Caki2 (cell line): ENCODE measurements around the gene BTAF1. TPM values are rescaled to one million over a fixed set of nuclear protein-coding genes. Genes with fewer than 3 reads are reported as not detected.

Experiments
- DNase-seq: peaks from one replicate; pipeline ENCODE4 v3.0.0-alpha.2; 2015; ENCODE audit warnings: low read depth
- in situ Hi-C: cut with HindIII; loops from 2 replicates; pipeline ENCODE4 v1.10.0; 2016; ENCODE audit warnings: low sequenced_read_pairs, low pct_unique_long_range_greater_than_20kb, mixed read lengths
- total RNA-seq: library from RNA; depleted of rRNA; stranded (reverse); fragments of >200 nt; shearing (Covaris generic); gene quantifications from 2 replicates; pipeline ENCODE4 v1.2.3, GENCODE V29; 2014; ENCODE audit warnings: low replicate concordance

Gene BTAF1
- total RNA-seq, 1 experiment from 2014 or later, result 4.4 TPM

- in situ Hi-C loops, result no loop called here
Observed at GRCh38 chr10:91955114-91955513, 31.5 kb downstream of the BTAF1 start.

GRCh38 chr10:91957091-91957490, 33.5 kb downstream of the BTAF1 start:
- in situ Hi-C loops, result no loop called here
- DNase-seq, result no peak

More at GRCh38 chr10:91955114-91955513, 31.5 kb downstream of the BTAF1 start:
- DNase-seq, result no peak

- DNase-seq, result no peak
- in situ Hi-C loops, result no loop called here
Observed at GRCh38 chr10:91969297-91969696, 45.7 kb downstream of the BTAF1 start.

- in situ Hi-C loops, result no loop called here
- DNase-seq, result no peak
Observed at GRCh38 chr10:91974960-91975359, 51.4 kb downstream of the BTAF1 start.

- in situ Hi-C loops, result no loop called here
- no peak for DNase-seq
Observed at GRCh38 chr10:91975438-91975837, 51.9 kb downstream of the BTAF1 start.

GRCh38 chr10:91976317-91977051, 52.9 kb downstream of the BTAF1 start:
- in situ Hi-C loops, result no loop called here
- DNase-seq, result no peak

- DNase-seq, result no peak
- in situ Hi-C loops, result no loop called here
Observed at GRCh38 chr10:91977491-91977890, 53.9 kb downstream of the BTAF1 start.

- in situ Hi-C loops, result no loop called here
- no peak for DNase-seq
Observed at GRCh38 chr10:91978585-91978984, 55.0 kb downstream of the BTAF1 start.

GRCh38 chr10:91980319-91980718, 56.7 kb downstream of the BTAF1 start:
- in situ Hi-C loops, result no loop called here
- DNase-seq, result no peak

GRCh38 chr10:91983416-91983815, 59.8 kb downstream of the BTAF1 start:
- in situ Hi-C loops, result no loop called here
- no peak for DNase-seq

GRCh38 chr10:91987397-91988037, 63.9 kb downstream of the BTAF1 start:
- in situ Hi-C loops, result no loop called here
- DNase-seq, result no peak

- no peak for DNase-seq
- in situ Hi-C loops, result no loop called here
Observed at GRCh38 chr10:91992031-91992430, 68.5 kb downstream of the BTAF1 start.

- in situ Hi-C loops, result no loop called here
- no peak for DNase-seq
Observed at GRCh38 chr10:91996266-91996665, 72.7 kb downstream of the BTAF1 start.

GRCh38 chr10:92001581-92001980, 78.0 kb downstream of the BTAF1 start:
- no peak for DNase-seq
- in situ Hi-C loops, result no loop called here

GRCh38 chr10:92001995-92002394, 78.4 kb downstream of the BTAF1 start:
- in situ Hi-C loops, result no loop called here
- no peak for DNase-seq

GRCh38 chr10:92003258-92003657, 79.7 kb downstream of the BTAF1 start:
- in situ Hi-C loops, result no loop called here
- no peak for DNase-seq

- no peak for DNase-seq
Observed at GRCh38 chr10:92005978-92006377, 82.4 kb downstream of the BTAF1 start.

GRCh38 chr10:92009445-92009844, 85.9 kb downstream of the BTAF1 start:
- in situ Hi-C loops, result no loop called here
- DNase-seq, result no peak

More at GRCh38 chr10:92005978-92006377, 82.4 kb downstream of the BTAF1 start:
- in situ Hi-C loops, result no loop called here

GRCh38 chr10:92010047-92010735, 86.6 kb downstream of the BTAF1 start:
- in situ Hi-C loops, result no loop called here
- DNase-seq, result no peak
